ENCODE measurements around the gene ATIC.

Gene ATIC

DNA sequence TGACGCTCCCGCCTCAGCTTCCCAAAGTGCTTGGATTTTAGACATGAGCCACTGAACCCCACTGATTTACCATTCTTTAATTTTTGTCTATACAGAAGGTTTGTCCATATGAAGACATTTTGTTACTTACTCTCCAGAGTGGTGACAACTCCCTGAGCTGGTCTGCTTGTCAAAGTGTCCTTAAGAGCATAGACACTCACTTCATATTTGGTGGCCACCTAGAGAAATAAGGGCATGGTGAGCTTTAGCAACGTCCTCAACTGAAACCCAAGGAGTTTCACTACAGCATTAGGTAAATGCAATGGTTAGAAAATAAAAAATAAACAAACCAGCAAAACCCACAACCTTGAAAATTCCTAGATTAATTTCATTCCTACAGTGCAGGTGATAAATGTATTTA is 66.2 kb downstream of the ATIC start:
- DNase-seq: no peak

- DNase-seq: no peak
Observed at GRCh38 chr2:215379039-215379438, 67.2 kb downstream of the ATIC start.

DNA sequence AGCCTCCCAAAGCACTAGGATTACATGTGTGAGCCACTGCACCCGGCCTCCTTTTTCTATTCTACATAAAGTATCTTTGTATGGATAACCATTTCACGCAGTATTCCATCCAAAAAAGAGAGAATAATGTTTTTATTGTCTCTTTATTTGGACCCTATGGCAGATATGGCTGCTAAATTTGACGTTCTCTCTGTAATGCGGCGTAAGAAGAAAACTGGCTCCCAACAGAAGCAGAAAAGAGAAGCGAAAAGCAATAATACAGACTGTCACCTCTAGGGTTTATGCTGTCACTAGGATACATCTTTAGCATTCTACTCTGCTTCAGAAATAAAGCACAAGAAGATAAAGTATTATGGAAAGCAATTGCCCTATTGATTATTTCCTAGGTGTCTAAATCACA is 68.1 kb downstream of the ATIC start:
- no peak for DNase-seq

DNA sequence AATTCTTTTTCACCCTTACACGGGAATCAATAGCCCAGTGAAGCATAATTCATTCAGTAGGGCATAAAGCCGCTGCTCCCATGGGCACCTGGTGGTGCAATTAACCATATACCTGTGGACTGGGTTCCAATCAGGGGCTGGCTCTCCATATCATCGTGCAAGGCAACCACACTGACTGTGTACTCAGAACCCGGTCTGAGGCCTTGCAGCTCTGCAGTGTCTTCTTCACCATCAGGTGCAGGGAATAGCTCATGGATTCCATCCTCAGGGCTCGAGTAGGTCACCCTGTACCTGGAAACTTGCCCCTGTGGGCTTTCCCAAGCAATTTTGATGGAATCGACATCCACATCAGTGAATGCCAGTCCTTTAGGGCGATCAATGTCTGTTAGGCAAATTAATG is 68.8 kb downstream of the ATIC start:
- no peak for DNase-seq

- DNase-seq: no peak
Observed at GRCh38 chr2:215382011-215382410, 70.2 kb downstream of the ATIC start.

DNA sequence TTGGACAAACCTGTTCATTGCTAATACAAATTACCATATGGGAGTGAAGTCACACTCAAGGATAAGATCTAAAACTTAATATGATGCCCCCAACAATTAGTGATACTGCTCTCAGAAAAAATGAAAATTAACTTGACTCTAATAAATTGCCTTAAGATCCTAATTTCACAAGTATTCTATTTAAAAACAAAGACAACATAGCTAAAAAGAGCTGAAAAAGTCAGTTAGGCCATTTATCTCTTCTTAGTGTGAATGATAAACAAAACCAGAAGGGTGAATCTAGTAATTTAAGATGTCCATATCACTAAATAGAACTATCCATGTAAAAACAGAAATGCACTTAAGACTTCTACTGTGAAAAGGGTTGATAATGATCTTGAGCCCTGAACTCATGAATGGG is 70.6 kb downstream of the ATIC start:
- DNase-seq: no peak

GRCh38 chr2:215383652-215384279 is 71.9 kb downstream of the ATIC start:
- DNase-seq: no peak

GRCh38 chr2:215384710-215385109 is 72.9 kb downstream of the ATIC start:
- DNase-seq: no peak

DNA sequence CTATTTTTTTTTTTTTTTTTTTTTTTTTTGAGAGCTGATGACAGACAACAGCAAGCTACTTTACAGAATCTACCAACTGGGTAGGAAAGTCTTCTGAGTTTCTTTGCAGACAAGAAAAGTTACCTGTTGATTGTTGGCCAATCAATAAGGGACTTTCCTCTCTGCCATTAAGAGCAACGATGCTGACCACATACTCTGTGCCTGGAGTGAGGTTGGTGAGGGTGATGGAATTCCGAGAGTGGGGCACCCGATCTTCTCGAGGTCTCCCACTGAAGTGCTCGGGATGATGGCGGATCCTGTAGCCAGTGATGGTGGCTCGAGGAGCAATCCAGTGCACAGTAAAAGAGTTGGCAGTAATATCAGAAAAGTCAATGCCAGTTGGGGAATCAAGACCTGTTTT is 74.7 kb downstream of the ATIC start:
- no peak for DNase-seq

DNA sequence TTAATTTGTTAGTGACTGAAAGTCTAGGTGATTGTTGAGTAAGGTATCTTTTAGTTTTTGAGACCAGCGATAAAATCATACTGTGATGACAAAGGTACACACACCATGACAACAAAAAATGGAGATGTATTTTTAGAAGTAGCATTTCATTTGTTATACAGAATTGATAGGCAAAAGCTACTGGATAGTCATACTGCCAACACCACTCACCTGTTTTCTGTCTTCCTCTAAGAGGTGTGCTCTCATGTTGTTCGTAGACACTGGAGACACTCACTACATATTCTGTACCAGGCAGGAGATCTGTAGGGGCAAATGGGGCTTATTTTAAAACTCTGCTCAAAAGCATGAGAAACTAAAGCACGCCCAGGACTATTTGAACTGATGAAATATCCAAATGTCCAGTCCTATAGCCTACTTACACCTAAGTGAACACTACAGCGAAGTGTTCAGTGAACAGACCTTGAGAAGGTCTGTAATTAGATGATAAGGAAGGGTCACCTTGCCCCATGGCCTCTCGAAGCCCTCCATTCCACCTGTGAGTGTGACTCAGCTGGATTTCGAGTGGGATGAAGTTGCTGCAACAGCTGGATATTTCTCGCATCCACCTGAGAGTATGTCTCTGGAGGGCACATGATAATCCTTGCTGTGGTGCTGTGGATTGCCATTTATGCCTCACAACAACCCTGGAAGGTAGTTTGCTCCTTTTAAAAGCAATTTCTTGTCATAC is 76.3 kb downstream of the ATIC start:
- DNase-seq: no peak

- DNase-seq: no peak
Observed at GRCh38 chr2:215390550-215390913, 78.7 kb downstream of the ATIC start.

DNA sequence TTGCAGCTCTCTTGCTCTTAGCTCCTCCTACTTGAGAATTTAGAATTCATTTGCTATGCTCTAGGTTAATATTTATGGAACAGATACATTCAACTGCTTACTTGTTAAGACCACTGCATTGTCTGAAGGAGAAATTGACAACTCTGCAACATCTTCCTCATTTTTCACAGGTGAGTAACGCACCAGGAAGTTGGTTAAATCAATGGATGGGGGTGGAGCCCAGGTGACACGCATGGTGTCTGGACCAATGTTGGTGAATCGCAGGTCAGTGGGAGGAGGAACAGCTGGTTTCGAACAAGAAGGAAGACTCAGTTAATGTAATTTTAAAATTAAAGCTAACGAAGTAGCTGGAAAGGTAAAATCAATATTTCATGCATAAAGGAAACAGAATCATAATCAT is 79.7 kb downstream of the ATIC start:
- DNase-seq: no peak

GRCh38 chr2:215392164-215392563 is 80.3 kb downstream of the ATIC start:
- DNase-seq: no peak

DNA sequence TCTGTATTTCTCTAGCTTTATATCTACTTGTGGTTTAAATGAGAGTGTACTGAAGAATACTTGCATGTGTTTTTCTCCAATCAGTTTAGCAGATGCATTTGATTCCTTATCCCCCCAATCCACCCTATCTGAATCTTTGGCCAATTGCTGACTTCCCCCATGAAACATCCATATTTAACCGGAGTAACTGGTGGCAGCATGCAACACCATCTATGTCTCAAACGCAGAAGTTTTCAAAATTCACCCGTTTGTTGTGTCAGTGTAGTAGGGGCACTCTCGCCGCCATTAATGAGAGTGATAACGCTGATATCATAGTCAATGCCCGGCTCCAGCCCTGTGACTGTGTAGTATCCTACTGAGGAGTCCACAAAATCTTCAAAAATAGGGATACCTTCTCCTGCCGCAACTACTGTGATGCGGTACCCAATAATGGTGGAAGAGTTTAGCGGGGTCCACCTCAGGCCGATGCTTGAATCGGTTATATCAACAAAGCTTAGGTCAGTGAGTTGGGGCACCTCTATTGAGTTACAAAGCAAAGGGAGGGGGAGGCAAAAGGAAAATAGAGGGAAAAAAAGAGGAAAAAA is 80.9 kb downstream of the ATIC start:
- DNase-seq: no peak

GRCh38 chr2:215394102-215394805 is 82.4 kb downstream of the ATIC start:
- DNase-seq: no peak

DNA sequence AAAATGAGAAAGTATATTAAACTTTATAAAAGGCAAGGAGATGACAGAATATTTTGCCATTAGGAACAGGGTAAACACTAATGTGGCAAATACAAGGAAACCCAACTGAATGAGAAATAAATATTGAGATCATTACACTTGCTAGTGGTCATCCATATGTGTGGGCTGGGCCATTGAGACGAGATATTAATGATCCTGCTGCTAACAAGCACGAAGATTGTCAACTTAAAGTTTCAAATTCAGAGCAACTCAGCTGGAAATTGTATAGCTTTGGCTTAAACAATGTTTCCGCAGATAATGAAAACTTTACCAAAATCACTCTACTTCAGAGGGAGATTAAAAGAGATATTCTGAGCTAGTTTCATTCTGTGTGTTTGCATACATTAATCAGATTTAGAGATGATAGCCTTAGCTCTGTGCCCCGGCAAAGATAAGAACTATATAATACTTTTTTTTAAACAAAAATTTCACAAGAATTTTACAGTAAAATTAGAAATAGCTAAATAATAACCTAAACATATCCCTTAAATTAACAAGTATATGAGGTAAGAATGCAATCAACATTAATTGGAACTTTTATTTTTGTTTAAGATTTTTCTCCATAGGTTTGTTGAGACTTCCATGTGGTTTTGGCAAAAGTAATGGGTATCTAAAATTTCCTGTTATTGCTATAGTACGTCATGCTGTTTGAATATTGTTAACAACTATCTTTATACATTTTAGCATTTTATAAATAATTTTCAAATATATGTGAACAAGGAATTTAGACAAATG is 84.0 kb downstream of the ATIC start:
- DNase-seq: no peak

- DNase-seq: no peak
Observed at GRCh38 chr2:215396595-215397313, 84.9 kb downstream of the ATIC start.

DNA sequence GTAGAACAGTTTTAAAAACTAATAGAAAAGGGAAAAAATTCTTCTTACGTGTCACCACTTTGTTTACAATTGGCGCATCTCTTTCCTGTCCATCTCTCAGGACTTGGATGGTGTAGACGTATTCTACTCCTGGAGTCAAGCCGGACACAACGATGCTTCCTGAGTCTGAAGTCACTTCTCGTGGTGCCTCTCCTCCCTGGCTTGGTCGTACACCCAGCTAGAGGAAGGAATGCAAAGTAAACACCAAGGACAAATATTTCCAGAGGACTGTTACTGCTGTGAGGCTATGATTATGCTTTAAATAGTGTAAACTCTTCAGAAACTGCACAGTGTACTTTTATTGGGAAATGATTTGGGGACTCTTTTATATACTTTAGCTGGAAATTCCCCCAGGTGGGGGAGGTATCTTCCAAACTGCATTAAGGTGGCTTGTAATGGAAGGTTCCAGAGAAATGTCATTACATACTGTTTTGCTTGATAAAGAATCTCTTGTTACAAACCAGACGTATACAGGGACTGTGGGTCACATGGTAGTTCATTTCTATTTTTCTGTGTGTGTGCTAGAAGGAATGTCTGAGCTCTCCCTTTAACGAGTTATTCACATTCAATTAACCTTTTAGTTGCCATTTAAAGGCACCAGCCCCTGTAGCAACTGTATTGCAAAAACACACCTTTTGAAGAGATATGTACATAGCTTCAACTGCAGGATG is 85.9 kb downstream of the ATIC start:
- no peak for DNase-seq

- no peak for DNase-seq
Observed at GRCh38 chr2:215399067-215399716, 87.3 kb downstream of the ATIC start.
